MV-4-11 (cell line): ENCODE measurements around the gene PPP4R4.
A peak's percentile ranks its signal among the peaks of the same experiment; 100 is the strongest.

Source experiments
- DNase-seq: peaks from one replicate; lab custom pipeline; 2025; lab: John Stamatoyannopoulos, UW

PPP4R4 gene

GRCh38 chr14:94306047-94306978, 132.2 kb downstream of the PPP4R4 start:
- no peak for DNase-seq

- no peak for DNase-seq
Measured at GRCh38 chr14:94307410-94307992, 133.4 kb downstream of the PPP4R4 start.

- DNase-seq = no peak
Measured at GRCh38 chr14:94309721-94310120, 135.6 kb downstream of the PPP4R4 start.

GRCh38 chr14:94310248-94310647, 136.1 kb downstream of the PPP4R4 start:
- no peak for DNase-seq

- no peak for DNase-seq
Measured at GRCh38 chr14:94312481-94313246, 138.5 kb downstream of the PPP4R4 start.

- no peak for DNase-seq
Measured at GRCh38 chr14:94313991-94314655, 140.0 kb downstream of the PPP4R4 start.

GRCh38 chr14:94314890-94315289, 140.8 kb downstream of the PPP4R4 start:
- DNase-seq = no peak

- no peak for DNase-seq
Measured at GRCh38 chr14:94316692-94317091, 142.6 kb downstream of the PPP4R4 start.

GRCh38 chr14:94317259-94317658, 143.1 kb downstream of the PPP4R4 start:
- DNase-seq = no peak

GRCh38 chr14:94320243-94320642, 146.1 kb downstream of the PPP4R4 start:
- DNase-seq = no peak

GRCh38 chr14:94321421-94322271, 147.5 kb downstream of the PPP4R4 start:
- no peak for DNase-seq

GRCh38 chr14:94322648-94323570, 148.8 kb downstream of the PPP4R4 start, which contains the start of gene SERPINA6:
TSS of gene SERPINA6 (minus strand) at chr14:94323336. CDS start at chr14:94314648, 8,688 bp downstream.
- DNase-seq = peak; percentile 26

- no peak for DNase-seq
Measured at GRCh38 chr14:94328196-94328595, 154.1 kb downstream of the PPP4R4 start.
